Erythroblast (primary cell): ENCODE measurements around the gene LSAMP.

Experiments
- GATA1 ChIP-seq: IDR thresholded peaks from 2 replicates; pipeline ENCODE4 v1.6.1; 2011; ENCODE audit warnings: low read depth, mild to moderate bottlenecking, control low read depth, low read length, moderate library complexity
- POLR2A ChIP-seq: IDR thresholded peaks from 2 replicates; pipeline ENCODE4 v1.6.1; 2011; ENCODE audit warnings: mild to moderate bottlenecking, low read length

DNA sequence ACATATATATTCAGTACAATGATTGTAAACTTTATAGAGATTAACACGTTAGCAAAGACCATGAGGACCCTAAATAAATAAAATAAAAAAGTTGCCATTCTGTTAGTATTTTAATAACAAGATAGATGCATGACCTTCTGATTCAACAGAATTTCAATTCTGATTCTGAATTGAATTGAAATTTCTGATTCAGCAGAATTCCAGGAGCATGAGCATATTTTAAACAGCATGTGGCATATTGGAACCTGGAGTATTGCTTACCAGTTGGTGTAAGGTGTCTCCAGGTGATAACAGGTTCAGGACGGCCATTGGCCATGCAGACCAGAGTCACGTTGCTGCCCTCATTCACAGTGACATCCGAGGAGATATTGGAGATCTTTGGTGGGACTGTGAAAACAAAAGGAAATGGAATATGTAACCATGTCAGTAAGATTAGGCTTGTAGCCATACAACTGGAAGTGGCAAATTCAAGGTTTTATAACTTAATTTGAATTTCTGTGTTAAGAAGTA lies 426.0 kb downstream of the LSAMP start:
- TF ChIP-seq POLR2A (no peak), GATA1 (no peak)
